ENCODE results near the gene SLC31A1. TPM values are rescaled to one million over a fixed set of nuclear protein-coding genes. Genes with fewer than 3 reads are reported as not detected.

Gene SLC31A1
- total RNA-seq, 1 experiment from 2014 or later, result 17.6 TPM

DNA sequence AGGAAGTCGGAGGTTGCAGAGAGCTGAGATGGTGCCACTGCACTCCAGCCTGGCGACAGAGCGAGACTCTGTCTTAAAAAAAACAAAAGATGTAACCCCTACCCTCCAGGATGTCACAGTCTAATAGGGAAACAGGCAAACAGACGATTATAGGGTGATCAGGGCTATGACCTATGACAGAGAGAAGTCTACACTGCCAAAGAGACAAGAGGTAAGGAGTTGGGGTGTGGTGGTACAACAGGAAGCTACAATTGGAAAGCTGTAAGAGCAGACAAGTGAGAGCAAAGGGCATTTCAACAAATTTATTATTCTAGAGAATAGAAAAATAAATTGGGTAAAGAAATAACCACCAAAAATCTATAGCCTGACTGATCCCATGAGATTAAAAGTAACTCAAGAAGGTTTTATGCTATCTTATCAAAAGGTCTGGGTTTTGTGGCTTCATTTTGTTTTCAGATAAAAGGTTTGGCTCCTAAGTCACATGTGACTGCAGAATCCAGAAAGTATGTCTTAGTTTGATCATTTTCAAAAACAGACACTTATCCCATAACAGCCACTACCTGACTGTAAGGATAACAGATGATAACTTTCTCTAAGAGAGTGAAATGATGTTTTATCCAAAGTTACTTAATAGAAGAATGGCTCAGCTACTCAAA, 46.7 kb downstream of the SLC31A1 start:
- POLR2A ChIA-PET, result no interaction called here

GRCh38 chr9:113269355-113269754, 48.0 kb downstream of the SLC31A1 start:
- ChIA-PET CTCF (interaction anchor here (0.6 kb wide), 1 partner anchor 108 kb away, joined by 15 read pairs; no protein-coding TSS in a partner anchor), POLR2A (no interaction called here)
- in situ Hi-C loops (cut with HindIII; ENCODE audit: low pct_unique_long_range_greater_than_20kb, low sequenced_read_pairs), result no loop called here
- Histone ChIP-seq H3K27ac (ENCODE audit: low read length) (no peak overlapping the region), H3K9me3 (ENCODE audit: control insufficient read depth, insufficient read depth, low read depth, low read length) (no peaks in the 10 kb centered on the region), H3K27me3 (ENCODE audit: control insufficient read depth, insufficient read depth, low read length) (no peaks in the 10 kb centered on the region), H3K4me3 (ENCODE audit: low read depth in 2 of 2, low read length in 2 of 2) (no peak overlapping the region), H3K36me3 (ENCODE audit: control insufficient read depth, insufficient read depth, low read length) (peaks cover 8% of the 10 kb centered on the region; the same call in 1 of the 2 replicates), H3K4me1 (ENCODE audit: control insufficient read depth, insufficient read depth, low read length) (no peaks in the 10 kb centered on the region)
- ATAC-seq (no peak), DNase-seq (ENCODE audit: low read depth, low spot score) (no peak)
- no TSS peak for BruUV-seq (replicated peaks)
- TF ChIP-seq POLR2AphosphoS5 (IDR thresholded peaks at IDR 0.05; ENCODE audit: low read depth, low read length) (no peak), SIN3A (IDR thresholded peaks at IDR 0.05; ENCODE audit: borderline replicate concordance, insufficient read depth, low read depth, low read length) (no peak)
- intact Hi-C loops (cut with micrococcal nuclease; ENCODE audit: unreplicated experiment), result no loop called here

More for the DNA sequence above, 46.7 kb downstream of the SLC31A1 start:
- in situ Hi-C loops (cut with HindIII; ENCODE audit: low pct_unique_long_range_greater_than_20kb, low sequenced_read_pairs) (no loop called here), intact Hi-C loops (cut with micrococcal nuclease; ENCODE audit: unreplicated experiment) (no loop called here)
- no TSS peak for BruUV-seq (replicated peaks)
- H3K4me3 ChIP-seq (ENCODE audit: low read depth in 2 of 2, low read length in 2 of 2), result no peak overlapping the region
- H3K36me3 ChIP-seq (ENCODE audit: control insufficient read depth, insufficient read depth, low read length), result peaks cover 8% of the 10 kb centered on the region; the same call in 1 of the 2 replicates
- CTCF ChIA-PET, result no interaction called here
- TF ChIP-seq CTCF (IDR thresholded peaks at IDR 0.05), result no peak
- no peak for TF ChIP-seq SIN3A (IDR thresholded peaks at IDR 0.05; ENCODE audit: borderline replicate concordance, insufficient read depth, low read depth, low read length)
- TF ChIP-seq, protein P1, sequence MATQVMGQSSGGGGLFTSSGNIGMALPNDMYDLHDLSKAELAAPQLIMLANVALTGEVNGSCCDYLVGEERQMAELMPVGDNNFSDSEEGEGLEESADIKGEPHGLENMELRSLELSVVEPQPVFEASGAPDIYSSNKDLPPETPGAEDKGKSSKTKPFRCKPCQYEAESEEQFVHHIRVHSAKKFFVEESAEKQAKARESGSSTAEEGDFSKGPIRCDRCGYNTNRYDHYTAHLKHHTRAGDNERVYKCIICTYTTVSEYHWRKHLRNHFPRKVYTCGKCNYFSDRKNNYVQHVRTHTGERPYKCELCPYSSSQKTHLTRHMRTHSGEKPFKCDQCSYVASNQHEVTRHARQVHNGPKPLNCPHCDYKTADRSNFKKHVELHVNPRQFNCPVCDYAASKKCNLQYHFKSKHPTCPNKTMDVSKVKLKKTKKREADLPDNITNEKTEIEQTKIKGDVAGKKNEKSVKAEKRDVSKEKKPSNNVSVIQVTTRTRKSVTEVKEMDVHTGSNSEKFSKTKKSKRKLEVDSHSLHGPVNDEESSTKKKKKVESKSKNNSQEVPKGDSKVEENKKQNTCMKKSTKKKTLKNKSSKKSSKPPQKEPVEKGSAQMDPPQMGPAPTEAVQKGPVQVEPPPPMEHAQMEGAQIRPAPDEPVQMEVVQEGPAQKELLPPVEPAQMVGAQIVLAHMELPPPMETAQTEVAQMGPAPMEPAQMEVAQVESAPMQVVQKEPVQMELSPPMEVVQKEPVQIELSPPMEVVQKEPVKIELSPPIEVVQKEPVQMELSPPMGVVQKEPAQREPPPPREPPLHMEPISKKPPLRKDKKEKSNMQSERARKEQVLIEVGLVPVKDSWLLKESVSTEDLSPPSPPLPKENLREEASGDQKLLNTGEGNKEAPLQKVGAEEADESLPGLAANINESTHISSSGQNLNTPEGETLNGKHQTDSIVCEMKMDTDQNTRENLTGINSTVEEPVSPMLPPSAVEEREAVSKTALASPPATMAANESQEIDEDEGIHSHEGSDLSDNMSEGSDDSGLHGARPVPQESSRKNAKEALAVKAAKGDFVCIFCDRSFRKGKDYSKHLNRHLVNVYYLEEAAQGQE (IDR thresholded peaks at IDR 0.05; ENCODE audit: insufficient read depth in 1 of 2, low read depth in 2 of 2, low read length in 1 of 2), result no peak
- no peak for TF ChIP-seq TCF7L2 (IDR thresholded peaks at IDR 0.05; ENCODE audit: low read depth, low read length)
- no peak for TF ChIP-seq POLR2AphosphoS5 (IDR thresholded peaks at IDR 0.05; ENCODE audit: low read depth, low read length)
- no peaks in the 10 kb centered on the region for H3K9me3 ChIP-seq (ENCODE audit: control insufficient read depth, insufficient read depth, low read depth, low read length)
- H3K27me3 ChIP-seq (ENCODE audit: control insufficient read depth, insufficient read depth, low read length), result no peaks in the 10 kb centered on the region
- no peak for DNase-seq (ENCODE audit: low read depth, low spot score)
- H3K27ac ChIP-seq (ENCODE audit: low read length), result no peak overlapping the region
- no peak for ATAC-seq
- no peaks in the 10 kb centered on the region for H3K4me1 ChIP-seq (ENCODE audit: control insufficient read depth, insufficient read depth, low read length)

DNA sequence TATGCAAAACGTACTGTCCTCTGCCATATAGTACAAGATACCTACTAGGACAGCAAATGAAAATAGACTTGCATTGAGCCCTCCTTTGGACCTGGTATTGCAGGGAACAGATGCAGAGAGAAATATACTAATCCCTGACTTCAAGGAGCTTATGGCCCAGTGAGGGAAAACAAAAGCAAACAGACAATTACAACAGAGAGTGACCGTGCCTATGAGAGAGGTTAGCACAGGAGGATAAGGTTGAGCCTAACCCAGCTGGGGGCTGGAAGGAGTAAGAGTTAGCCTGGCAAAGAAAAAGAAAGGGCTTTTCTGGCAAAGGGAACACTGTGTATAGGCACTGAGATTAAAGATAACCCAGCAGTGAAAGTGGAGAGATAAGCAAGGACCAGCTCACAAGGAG, 48.5 kb downstream of the SLC31A1 start:
- Histone ChIP-seq H3K4me3 (ENCODE audit: low read depth in 2 of 2, low read length in 2 of 2) (no peak overlapping the region), H3K36me3 (ENCODE audit: control insufficient read depth, insufficient read depth, low read length) (peaks cover 8% of the 10 kb centered on the region; the same call in 1 of the 2 replicates), H3K27ac (ENCODE audit: low read length) (no peak overlapping the region), H3K9me3 (ENCODE audit: control insufficient read depth, insufficient read depth, low read depth, low read length) (no peaks in the 10 kb centered on the region), H3K4me1 (ENCODE audit: control insufficient read depth, insufficient read depth, low read length) (no peaks in the 10 kb centered on the region), H3K27me3 (ENCODE audit: control insufficient read depth, insufficient read depth, low read length) (no peaks in the 10 kb centered on the region)
- ChIA-PET CTCF (interaction anchor here (0.5 to 0.6 kb wide), 2 partner anchors 108 to 211 kb away, joined by 4 to 15 read pairs; no protein-coding TSS in a partner anchor), POLR2A (interaction anchor here (0.6 kb wide), 1 partner anchor 107 kb away, joined by 4 read pairs; no protein-coding TSS in a partner anchor)
- no TSS peak for BruUV-seq (replicated peaks)
- ATAC-seq (no peak), DNase-seq (ENCODE audit: low read depth, low spot score) (no peak)
- in situ Hi-C loops (cut with HindIII; ENCODE audit: low pct_unique_long_range_greater_than_20kb, low sequenced_read_pairs), result no loop called here
- TF ChIP-seq SIN3A (IDR thresholded peaks at IDR 0.05; ENCODE audit: borderline replicate concordance, insufficient read depth, low read depth, low read length) (no peak), CTCF (IDR thresholded peaks at IDR 0.05) (no peak), TCF7L2 (IDR thresholded peaks at IDR 0.05; ENCODE audit: low read depth, low read length) (no peak), POLR2AphosphoS5 (IDR thresholded peaks at IDR 0.05; ENCODE audit: low read depth, low read length) (no peak)
- TF ChIP-seq, protein P1 (IDR thresholded peaks at IDR 0.05; ENCODE audit: insufficient read depth in 1 of 2, low read depth in 2 of 2, low read length in 1 of 2), result no peak
- intact Hi-C loops (cut with micrococcal nuclease; ENCODE audit: unreplicated experiment), result no loop called here

Measured in Panc1 (cell line).